Measurements from ENCODE around the gene NELFB.

- TF ChIP-seq CTCF (optimal IDR thresholded peaks at IDR 0.05 in 1 of 3, IDR thresholded peaks at IDR 0.05 in 1 of 3, conservative IDR thresholded peaks at IDR 0.05 in 1 of 3; ENCODE audit: extremely low read depth in 1 of 3, insufficient read depth in 2 of 3, low read length in 3 of 3), result no peak
- no peak for TF ChIP-seq EZH2 (IDR thresholded peaks at IDR 0.05; ENCODE audit: low read length)
These were observed 57.1 kb downstream of the NELFB start for GRCh38 chr9:137311986-137312851.
